Stimulated activated CD8-positive, alpha-beta memory T cell treated with anti-CD3 and anti-CD28 coated beads, Interleukin-15, amount 100 ng/mL, for 48 hours (primary cell): Measurements from ENCODE around the gene PPP1R13B.

ENCODE experiments used
- DNase-seq, 2 donors: peaks; one replicate each; pipeline ENCODE4 v3.0.0-alpha.2; 2020; ENCODE audit warnings: low read depth in 2 of 2

Gene PPP1R13B

GRCh38 chr14:103685276-103686211 lies 161.8 kb downstream of the PPP1R13B start:
- no peak for DNase-seq

GRCh38 chr14:103684871-103685270 lies 162.5 kb downstream of the PPP1R13B start:
- no peak for DNase-seq

- DNase-seq: no peak
Observed at GRCh38 chr14:103684471-103684870, 162.9 kb downstream of the PPP1R13B start.
